HL-60 (cell line): ENCODE results near the gene FRZB.

Experiments
- GABPA ChIP-seq: IDR thresholded peaks from 2 replicates; pipeline ENCODE4 v1.6.1; 2012; ENCODE audit warnings: low read depth
- POLR2AphosphoS5 ChIP-seq: IDR thresholded peaks from 2 replicates; pipeline ENCODE4 v1.6.1; 2012; ENCODE audit warnings: low read depth
- SPI1 ChIP-seq: IDR thresholded peaks from 2 replicates; pipeline ENCODE4 v1.6.1; 2012; ENCODE audit warnings: low read depth, mild to moderate bottlenecking, borderline replicate concordance
- TF ChIP-seq, protein P1 (sequence below): IDR thresholded peaks from one replicate; pipeline ENCODE4 v1.5.1; 2011; ENCODE audit warnings: low read length, control low read depth, inconsistent platforms; ENCODE audit not compliant: insufficient read depth
- TF ChIP-seq, protein P2 (sequence below): IDR thresholded peaks from 2 replicates; pipeline ENCODE4 v1.6.1; 2012; ENCODE audit warnings: low read depth; ENCODE audit not compliant: insufficient replicate concordance

GRCh38 chr2:182858671-182859070 lies 7.8 kb downstream of the FRZB start:
- TF ChIP-seq, protein P1, sequence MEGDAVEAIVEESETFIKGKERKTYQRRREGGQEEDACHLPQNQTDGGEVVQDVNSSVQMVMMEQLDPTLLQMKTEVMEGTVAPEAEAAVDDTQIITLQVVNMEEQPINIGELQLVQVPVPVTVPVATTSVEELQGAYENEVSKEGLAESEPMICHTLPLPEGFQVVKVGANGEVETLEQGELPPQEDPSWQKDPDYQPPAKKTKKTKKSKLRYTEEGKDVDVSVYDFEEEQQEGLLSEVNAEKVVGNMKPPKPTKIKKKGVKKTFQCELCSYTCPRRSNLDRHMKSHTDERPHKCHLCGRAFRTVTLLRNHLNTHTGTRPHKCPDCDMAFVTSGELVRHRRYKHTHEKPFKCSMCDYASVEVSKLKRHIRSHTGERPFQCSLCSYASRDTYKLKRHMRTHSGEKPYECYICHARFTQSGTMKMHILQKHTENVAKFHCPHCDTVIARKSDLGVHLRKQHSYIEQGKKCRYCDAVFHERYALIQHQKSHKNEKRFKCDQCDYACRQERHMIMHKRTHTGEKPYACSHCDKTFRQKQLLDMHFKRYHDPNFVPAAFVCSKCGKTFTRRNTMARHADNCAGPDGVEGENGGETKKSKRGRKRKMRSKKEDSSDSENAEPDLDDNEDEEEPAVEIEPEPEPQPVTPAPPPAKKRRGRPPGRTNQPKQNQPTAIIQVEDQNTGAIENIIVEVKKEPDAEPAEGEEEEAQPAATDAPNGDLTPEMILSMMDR = no peak
- TF ChIP-seq, protein P2, sequence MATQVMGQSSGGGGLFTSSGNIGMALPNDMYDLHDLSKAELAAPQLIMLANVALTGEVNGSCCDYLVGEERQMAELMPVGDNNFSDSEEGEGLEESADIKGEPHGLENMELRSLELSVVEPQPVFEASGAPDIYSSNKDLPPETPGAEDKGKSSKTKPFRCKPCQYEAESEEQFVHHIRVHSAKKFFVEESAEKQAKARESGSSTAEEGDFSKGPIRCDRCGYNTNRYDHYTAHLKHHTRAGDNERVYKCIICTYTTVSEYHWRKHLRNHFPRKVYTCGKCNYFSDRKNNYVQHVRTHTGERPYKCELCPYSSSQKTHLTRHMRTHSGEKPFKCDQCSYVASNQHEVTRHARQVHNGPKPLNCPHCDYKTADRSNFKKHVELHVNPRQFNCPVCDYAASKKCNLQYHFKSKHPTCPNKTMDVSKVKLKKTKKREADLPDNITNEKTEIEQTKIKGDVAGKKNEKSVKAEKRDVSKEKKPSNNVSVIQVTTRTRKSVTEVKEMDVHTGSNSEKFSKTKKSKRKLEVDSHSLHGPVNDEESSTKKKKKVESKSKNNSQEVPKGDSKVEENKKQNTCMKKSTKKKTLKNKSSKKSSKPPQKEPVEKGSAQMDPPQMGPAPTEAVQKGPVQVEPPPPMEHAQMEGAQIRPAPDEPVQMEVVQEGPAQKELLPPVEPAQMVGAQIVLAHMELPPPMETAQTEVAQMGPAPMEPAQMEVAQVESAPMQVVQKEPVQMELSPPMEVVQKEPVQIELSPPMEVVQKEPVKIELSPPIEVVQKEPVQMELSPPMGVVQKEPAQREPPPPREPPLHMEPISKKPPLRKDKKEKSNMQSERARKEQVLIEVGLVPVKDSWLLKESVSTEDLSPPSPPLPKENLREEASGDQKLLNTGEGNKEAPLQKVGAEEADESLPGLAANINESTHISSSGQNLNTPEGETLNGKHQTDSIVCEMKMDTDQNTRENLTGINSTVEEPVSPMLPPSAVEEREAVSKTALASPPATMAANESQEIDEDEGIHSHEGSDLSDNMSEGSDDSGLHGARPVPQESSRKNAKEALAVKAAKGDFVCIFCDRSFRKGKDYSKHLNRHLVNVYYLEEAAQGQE = no peak
- no peak for TF ChIP-seq POLR2AphosphoS5
- TF ChIP-seq GABPA = no peak
- no peak for TF ChIP-seq SPI1
